Caco-2 (cell line): ENCODE results near the gene FAM234A. TPM values are rescaled to one million over a fixed set of nuclear protein-coding genes. Genes with fewer than 3 reads are reported as not detected.

ENCODE experiments used
- BruUV-seq: library from RNA; stranded (reverse); fragments of 400-500 nt; replicated peaks from 2 replicates; lab custom pipeline; 2021; lab: Mats Ljungman, UMichigan
- CTCF ChIA-PET: fragments of 300-600 bp; sonication (Branson Sonifier 250); formaldehyde crosslinking; loops from one replicate; lab custom pipeline; 2022; ENCODE audit warnings: antibody characterized with exemption; lab: Charles Lee
- POLR2A ChIA-PET: fragments of 300-600 bp; sonication (Branson Sonifier 250); formaldehyde crosslinking; loops from one replicate; lab custom pipeline; 2022; ENCODE audit warnings: antibody characterized with exemption; lab: Charles Lee
- DNase-seq, 2 experiments: peaks; one replicate each; pipeline versions ENCODE4 v3.0.0 to v3.0.0-alpha.2; 2020 to 2022
- H3K27me3 ChIP-seq: replicated peaks from 2 replicates; pipeline ENCODE4 v1.6.0; 2011; ENCODE audit warnings: low read length; ENCODE audit not compliant: control insufficient read depth, insufficient read depth
- H3K36me3 ChIP-seq: 2 replicates; pipeline ENCODE4 v1.5.1; 2011; ENCODE audit warnings: low read length; ENCODE audit not compliant: control insufficient read depth, insufficient read depth
- H3K4me1 ChIP-seq: fragments of 250-450 bp; sonication (Bioruptor Pico); 2 replicates; pipeline ENCODE4 v1.5.1; 2020; ENCODE audit warnings: mild to moderate bottlenecking
- H3K4me3 ChIP-seq: 2 replicates; pipeline ENCODE4 v1.5.1; 2011; ENCODE audit warnings: low read depth, mild to moderate bottlenecking, control low read depth, low read length
- H3K9me3 ChIP-seq: fragments of 250-450 bp; sonication (Bioruptor Pico); 2 replicates; pipeline ENCODE4 v1.5.1; 2020; ENCODE audit warnings: mild to moderate bottlenecking, moderate library complexity
- H3K27ac Mint-ChIP-seq: one replicate; pipeline ENCODE4 v1.8.0; 2022; ENCODE audit warnings: mixed read lengths; ENCODE audit not compliant: unreplicated experiment
- H3K27me3 Mint-ChIP-seq: one replicate; pipeline ENCODE4 v1.8.0; 2022; ENCODE audit warnings: mixed read lengths; ENCODE audit not compliant: insufficient read depth, unreplicated experiment
- H3K36me3 Mint-ChIP-seq: one replicate; pipeline ENCODE4 v1.8.0; 2022; ENCODE audit warnings: mild to moderate bottlenecking, mixed read lengths; ENCODE audit not compliant: insufficient read depth, unreplicated experiment
- H3K4me1 Mint-ChIP-seq: one replicate; pipeline ENCODE4 v1.8.0; 2022; ENCODE audit warnings: low read depth, mixed read lengths; ENCODE audit not compliant: unreplicated experiment
- H3K4me3 Mint-ChIP-seq: one replicate; pipeline ENCODE4 v1.8.0; 2022; ENCODE audit warnings: mild to moderate bottlenecking, moderate library complexity, mixed read lengths; ENCODE audit not compliant: unreplicated experiment
- H3K9me3 Mint-ChIP-seq: one replicate; pipeline ENCODE4 v1.8.0; 2022; ENCODE audit warnings: mixed read lengths; ENCODE audit not compliant: unreplicated experiment
- intact Hi-C: fragments of 100-400 bp; cut with micrococcal nuclease; formaldehyde crosslinking; loops from one replicate; pipeline ENCODE4 v1.10.0; 2022; ENCODE audit not compliant: unreplicated experiment
- total RNA-seq: library from RNA; stranded (reverse); gene quantifications from 2 replicates; pipeline ENCODE4 v1.2.3, GENCODE V29; 2022
- TF ChIP-seq, protein P1 (sequence below), 2 experiments: fragments of 200-600 bp in 1 of 2; IDR thresholded peaks; 1 replicate in 1 of 2; 2 replicates in 1 of 2; pipeline versions ENCODE4 v1.5.1 to v1.8.0; 2011 to 2022; ENCODE audit warnings: antibody characterized with exemption in 1 of 2, control low read depth in 1 of 2, inconsistent platforms in 1 of 2, low read depth in 1 of 2, low read length in 1 of 2, mild to moderate bottlenecking in 1 of 2, moderate library complexity in 1 of 2; ENCODE audit not compliant: insufficient read depth in 1 of 2, severe bottlenecking in 1 of 2, unreplicated experiment in 1 of 2

Gene FAM234A
- total RNA-seq, 1 experiment from 2014 or later = 77.7 TPM

DNA sequence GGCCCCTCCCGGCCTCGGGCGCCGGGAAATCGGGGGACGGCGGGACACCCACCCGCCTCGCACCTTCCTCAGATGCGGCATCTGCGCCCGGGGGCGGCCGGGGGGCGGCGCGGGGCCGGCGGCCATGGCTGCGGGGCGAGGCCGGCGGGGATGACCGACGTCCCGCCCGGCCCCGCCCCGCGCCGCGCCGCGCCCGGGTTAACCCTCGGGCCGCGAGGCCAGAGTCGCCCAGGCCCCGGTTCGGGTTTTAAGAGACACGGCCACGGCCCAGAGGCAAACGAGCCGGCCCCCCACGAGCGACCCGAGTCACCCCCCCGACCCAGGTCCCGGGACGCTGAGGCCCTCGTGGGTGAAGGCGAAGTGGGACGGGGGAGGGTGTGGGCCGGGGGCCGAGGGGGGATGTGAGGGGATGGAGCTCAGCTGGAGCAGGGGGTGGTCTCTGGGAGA, 41.2 kb downstream of the FAM234A start, which contains the start of gene RGS11:
Gene RGS11 (minus strand): TSS at position 159 of the 447 bp plus-strand sequence. CDS start 33 bp downstream, at position 126.
- Mint-ChIP-seq H3K27ac (no peak within 1 kb of the TSS), H3K4me1 (no peaks in the 10 kb centered on the region), H3K27me3 (no peaks in the 10 kb centered on the region), H3K4me3 (peak within 1 kb of the TSS; percentile 69), H3K9me3 (no peaks in the 10 kb centered on the region), H3K36me3 (no peaks in the 10 kb centered on the region)
- H3K36me3 ChIP-seq = no peaks in the 10 kb centered on the region
- intact Hi-C loops = no loop called here
- CTCF ChIA-PET = no interaction called here
- H3K4me3 ChIP-seq = peak within 1 kb of the TSS; percentile 55
- POLR2A ChIA-PET = no interaction called here
- H3K4me1 ChIP-seq = no peaks in the 10 kb centered on the region
- TF ChIP-seq, protein P1, sequence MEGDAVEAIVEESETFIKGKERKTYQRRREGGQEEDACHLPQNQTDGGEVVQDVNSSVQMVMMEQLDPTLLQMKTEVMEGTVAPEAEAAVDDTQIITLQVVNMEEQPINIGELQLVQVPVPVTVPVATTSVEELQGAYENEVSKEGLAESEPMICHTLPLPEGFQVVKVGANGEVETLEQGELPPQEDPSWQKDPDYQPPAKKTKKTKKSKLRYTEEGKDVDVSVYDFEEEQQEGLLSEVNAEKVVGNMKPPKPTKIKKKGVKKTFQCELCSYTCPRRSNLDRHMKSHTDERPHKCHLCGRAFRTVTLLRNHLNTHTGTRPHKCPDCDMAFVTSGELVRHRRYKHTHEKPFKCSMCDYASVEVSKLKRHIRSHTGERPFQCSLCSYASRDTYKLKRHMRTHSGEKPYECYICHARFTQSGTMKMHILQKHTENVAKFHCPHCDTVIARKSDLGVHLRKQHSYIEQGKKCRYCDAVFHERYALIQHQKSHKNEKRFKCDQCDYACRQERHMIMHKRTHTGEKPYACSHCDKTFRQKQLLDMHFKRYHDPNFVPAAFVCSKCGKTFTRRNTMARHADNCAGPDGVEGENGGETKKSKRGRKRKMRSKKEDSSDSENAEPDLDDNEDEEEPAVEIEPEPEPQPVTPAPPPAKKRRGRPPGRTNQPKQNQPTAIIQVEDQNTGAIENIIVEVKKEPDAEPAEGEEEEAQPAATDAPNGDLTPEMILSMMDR (IDR thresholded peaks at IDR 0.05; ENCODE audit: insufficient read depth in 1 of 2, low read depth in 1 of 2, low read length in 1 of 2, severe bottlenecking in 1 of 2, unreplicated experiment in 1 of 2) = no peak
- no peaks in the 10 kb centered on the region for H3K9me3 ChIP-seq
- BruUV-seq = no TSS peak
- no peaks in the 10 kb centered on the region; the same call in 1 of the 2 replicates for H3K27me3 ChIP-seq
- no peak for DNase-seq

- Mint-ChIP-seq H3K27ac (no peak overlapping the region), H3K9me3 (no peaks in the 10 kb centered on the region), H3K4me3 (peak overlapping the region; percentile 54), H3K4me1 (no peaks in the 10 kb centered on the region), H3K36me3 (no peaks in the 10 kb centered on the region), H3K27me3 (no peaks in the 10 kb centered on the region)
- intact Hi-C loops = no loop called here
- CTCF ChIA-PET = no interaction called here
- BruUV-seq = no TSS peak
- Histone ChIP-seq H3K4me3 (no peak overlapping the region), H3K36me3 (no peaks in the 10 kb centered on the region), H3K9me3 (no peaks in the 10 kb centered on the region), H3K4me1 (no peaks in the 10 kb centered on the region), H3K27me3 (no peaks in the 10 kb centered on the region; the same call in 1 of the 2 replicates)
- TF ChIP-seq, protein P1 (IDR thresholded peaks at IDR 0.05; ENCODE audit: insufficient read depth in 1 of 2, low read depth in 1 of 2, low read length in 1 of 2, severe bottlenecking in 1 of 2, unreplicated experiment in 1 of 2) = no peak
- DNase-seq = no peak
- POLR2A ChIA-PET = no interaction called here
These were observed 41.9 kb downstream of the FAM234A start for GRCh38 chr16:276426-277077.

DNA sequence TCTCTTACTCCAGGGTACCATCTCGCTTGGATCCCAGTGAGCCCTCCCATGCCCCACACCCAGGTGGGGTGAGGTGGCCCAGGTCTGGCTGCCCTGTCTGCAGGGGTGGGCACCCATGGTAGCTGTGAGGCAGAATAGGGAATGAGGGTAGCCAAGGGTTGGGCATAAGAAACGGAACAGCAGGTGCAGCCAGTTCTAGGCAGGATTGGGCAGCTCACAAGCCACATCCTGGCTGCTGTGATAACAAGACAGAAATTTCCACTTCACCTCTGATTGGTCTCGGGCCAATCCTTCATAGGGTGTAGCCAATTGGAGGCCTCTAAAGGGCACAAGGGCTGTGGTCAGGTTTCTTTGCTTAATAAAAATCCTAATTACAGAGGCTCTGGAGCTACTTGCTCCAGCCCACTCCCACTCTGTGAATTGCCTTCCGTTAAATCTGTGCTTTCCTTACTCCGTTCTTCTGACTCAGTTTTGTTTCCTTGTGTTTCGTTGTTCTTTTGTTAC, 44.3 kb downstream of the FAM234A start:
- Histone ChIP-seq H3K4me3 (no peak overlapping the region), H3K9me3 (no peaks in the 10 kb centered on the region), H3K36me3 (no peaks in the 10 kb centered on the region), H3K27me3 (no peaks in the 10 kb centered on the region; the same call in 1 of the 2 replicates), H3K4me1 (no peaks in the 10 kb centered on the region)
- intact Hi-C loops = no loop called here
- no TSS peak for BruUV-seq
- CTCF ChIA-PET = interaction anchor here (1.1 to 1.5 kb wide), 2 partner anchors 39 to 74 kb away, joined by 3 to 8 read pairs; partner anchors contain the start of gene AXIN1
- TF ChIP-seq, protein P1 (IDR thresholded peaks at IDR 0.05; ENCODE audit: insufficient read depth in 1 of 2, low read depth in 1 of 2, low read length in 1 of 2, severe bottlenecking in 1 of 2, unreplicated experiment in 1 of 2) = no peak
- no peak overlapping the region for H3K4me3 Mint-ChIP-seq
- POLR2A ChIA-PET = no interaction called here
- no peaks in the 10 kb centered on the region for H3K27me3 Mint-ChIP-seq
- H3K27ac Mint-ChIP-seq = no peak overlapping the region
- no peaks in the 10 kb centered on the region for H3K4me1 Mint-ChIP-seq
- peak in 1 of 2 experiments; percentile 33 for DNase-seq
- H3K9me3 Mint-ChIP-seq = no peaks in the 10 kb centered on the region
- no peaks in the 10 kb centered on the region for H3K36me3 Mint-ChIP-seq
